COLO668 (cell line): ENCODE results near the gene DNER.

Experiments
- DNase-seq: peaks from one replicate; lab custom pipeline; 2025; ENCODE audit not compliant: unreplicated experiment; lab: John Stamatoyannopoulos, UW

Gene DNER

GRCh38 chr2:229575569-229576315 lies 138.6 kb downstream of the DNER start:
- no peak for DNase-seq

- DNase-seq, result no peak
Observed at GRCh38 chr2:229572507-229573271, 141.7 kb downstream of the DNER start.

GRCh38 chr2:229571243-229571642 lies 143.1 kb downstream of the DNER start:
- DNase-seq, result no peak

GRCh38 chr2:229566370-229566769 lies 148.0 kb downstream of the DNER start:
- DNase-seq, result no peak

GRCh38 chr2:229564300-229564907 lies 150.0 kb downstream of the DNER start:
- DNase-seq, result no peak

- DNase-seq, result no peak
Observed at GRCh38 chr2:229563388-229563787, 151.0 kb downstream of the DNER start.

GRCh38 chr2:229562472-229563127 lies 151.8 kb downstream of the DNER start:
- DNase-seq, result no peak

- DNase-seq, result no peak
Observed at GRCh38 chr2:229559986-229560385, 154.4 kb downstream of the DNER start.

GRCh38 chr2:229553091-229553490 lies 161.3 kb downstream of the DNER start:
- DNase-seq, result no peak

- no peak for DNase-seq
Observed at GRCh38 chr2:229543176-229543873, 171.0 kb downstream of the DNER start.

GRCh38 chr2:229539628-229540027 lies 174.7 kb downstream of the DNER start:
- DNase-seq, result no peak

- no peak for DNase-seq
Observed at GRCh38 chr2:229531594-229531993, 182.8 kb downstream of the DNER start.

GRCh38 chr2:229530434-229530833 lies 183.9 kb downstream of the DNER start:
- no peak for DNase-seq

GRCh38 chr2:229528846-229529245 lies 185.5 kb downstream of the DNER start:
- DNase-seq, result no peak

- DNase-seq, result no peak
Observed at GRCh38 chr2:229526951-229527350, 187.4 kb downstream of the DNER start.

- no peak for DNase-seq
Observed at GRCh38 chr2:229524799-229525198, 189.6 kb downstream of the DNER start.

- DNase-seq, result no peak
Observed at GRCh38 chr2:229523663-229524062, 190.7 kb downstream of the DNER start.

- DNase-seq, result no peak
Observed at GRCh38 chr2:229521576-229521975, 192.8 kb downstream of the DNER start.

GRCh38 chr2:229520691-229521096 lies 193.7 kb downstream of the DNER start:
- DNase-seq, result no peak

GRCh38 chr2:229519655-229520430 lies 194.5 kb downstream of the DNER start:
- no peak for DNase-seq
